Lower leg skin (tissue), 4 donors: ENCODE data around the gene CRYL1. TPM values are rescaled to one million over a fixed set of nuclear protein-coding genes. Genes with fewer than 3 reads are reported as not detected.

Experiments
- DNase-seq, 2 donors: peaks; one replicate each; pipeline ENCODE4 v3.0.0-alpha.2; 2019; ENCODE audit warnings: low spot score in 2 of 2
- H3K4me3 ChIP-seq: fragments of 200-600 bp; sonication (generic); 2 replicates; pipeline ENCODE4 v1.5.1; 2017; ENCODE audit warnings: mild to moderate bottlenecking, low read depth; ENCODE audit not compliant: poor library complexity, severe bottlenecking
- POLR2A ChIP-seq, 2 donors: fragments of 450-650 bp; IDR thresholded peaks; one replicate each; pipeline ENCODE4 v1.6.1; 2016 to 2017; ENCODE audit warnings: antibody characterized with exemption in 2 of 2, mild to moderate bottlenecking in 1 of 2, moderate library complexity in 1 of 2
- WGBS, 2 donors: methylation state at CpG; one replicate each; pipeline ENCODE4 v1.1.5; 2018; 5-methylcytosine and 5-hydroxymethylcytosine counted together
- intact Hi-C: fragments of 100-400 bp; cut with DNase I; formaldehyde crosslinking; loops from one replicate; pipeline ENCODE4 v1.15.0; 2023; ENCODE audit warnings: low total_unique reads
- total RNA-seq, 4 donors: library from RNA; depleted of rRNA; stranded (reverse); fragments of >200 nt; gene quantifications; one replicate each; pipeline ENCODE4 v1.1.0, GENCODE V29; 2016
- TF ChIP-seq, protein P1 (sequence below), 3 donors: fragments of 450-650 bp; IDR thresholded peaks; one replicate each; pipeline ENCODE4 v1.5.1; 2016; ENCODE audit warnings: antibody characterized with exemption in 3 of 3, mild to moderate bottlenecking in 3 of 3, moderate library complexity in 2 of 3

CRYL1 gene
- total RNA-seq, 4 donors from 2014 or later = 10.3 to 21.4 (median 16.8) TPM

DNA sequence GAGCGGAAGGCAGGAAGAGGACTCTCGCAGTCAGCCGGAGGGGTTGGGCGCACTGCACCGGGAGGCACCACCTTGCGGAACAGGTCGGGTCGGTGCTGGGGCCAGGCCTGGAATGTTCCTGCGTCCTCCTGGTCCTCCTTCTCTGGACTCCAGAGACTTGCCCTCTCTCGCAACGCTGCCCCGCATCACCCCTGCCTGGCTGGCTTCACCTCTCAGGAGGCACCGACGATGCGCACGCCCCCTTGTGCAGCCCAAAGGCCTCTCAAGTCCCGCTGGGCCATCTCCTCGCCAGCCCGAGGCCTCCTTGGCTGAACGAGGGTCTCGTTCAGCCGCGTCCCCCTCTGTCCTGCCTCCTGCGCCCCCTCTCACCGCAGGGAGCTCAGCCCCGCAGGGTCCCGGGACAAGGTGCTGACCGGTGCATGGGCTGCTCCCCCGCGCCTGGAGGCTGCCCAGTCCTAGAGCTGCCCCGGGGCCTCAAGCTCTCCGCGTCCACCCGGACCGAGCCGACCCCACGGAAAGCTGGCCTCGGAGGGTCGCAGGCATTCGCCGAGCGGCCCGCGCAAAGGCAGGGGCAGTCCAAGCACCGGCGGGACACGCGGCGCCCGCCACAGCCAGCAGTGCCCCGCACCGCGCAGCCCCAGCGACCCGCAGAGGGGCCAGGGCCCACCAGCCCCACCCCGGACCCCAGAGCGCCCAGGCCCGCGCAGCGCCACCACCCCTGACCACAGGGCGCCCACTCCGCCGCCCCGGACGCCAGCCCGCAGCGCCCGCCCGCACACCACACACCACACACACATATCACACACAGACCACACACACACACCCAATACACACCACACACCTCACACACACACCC lies 133.8 kb downstream of the CRYL1 start:
- intact Hi-C loops = no loop called here
- no peak overlapping the region for H3K4me3 ChIP-seq
- no peak for TF ChIP-seq POLR2A (IDR thresholded peaks at IDR 0.05)
- TF ChIP-seq, protein P1, sequence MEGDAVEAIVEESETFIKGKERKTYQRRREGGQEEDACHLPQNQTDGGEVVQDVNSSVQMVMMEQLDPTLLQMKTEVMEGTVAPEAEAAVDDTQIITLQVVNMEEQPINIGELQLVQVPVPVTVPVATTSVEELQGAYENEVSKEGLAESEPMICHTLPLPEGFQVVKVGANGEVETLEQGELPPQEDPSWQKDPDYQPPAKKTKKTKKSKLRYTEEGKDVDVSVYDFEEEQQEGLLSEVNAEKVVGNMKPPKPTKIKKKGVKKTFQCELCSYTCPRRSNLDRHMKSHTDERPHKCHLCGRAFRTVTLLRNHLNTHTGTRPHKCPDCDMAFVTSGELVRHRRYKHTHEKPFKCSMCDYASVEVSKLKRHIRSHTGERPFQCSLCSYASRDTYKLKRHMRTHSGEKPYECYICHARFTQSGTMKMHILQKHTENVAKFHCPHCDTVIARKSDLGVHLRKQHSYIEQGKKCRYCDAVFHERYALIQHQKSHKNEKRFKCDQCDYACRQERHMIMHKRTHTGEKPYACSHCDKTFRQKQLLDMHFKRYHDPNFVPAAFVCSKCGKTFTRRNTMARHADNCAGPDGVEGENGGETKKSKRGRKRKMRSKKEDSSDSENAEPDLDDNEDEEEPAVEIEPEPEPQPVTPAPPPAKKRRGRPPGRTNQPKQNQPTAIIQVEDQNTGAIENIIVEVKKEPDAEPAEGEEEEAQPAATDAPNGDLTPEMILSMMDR (IDR thresholded peaks at IDR 0.05) = no peak
- WGBS, 2 donors = 82 to 90% methylated on average over 51 to 56 of the region's 69 CpGs
- peak in 1 of 2 donors; percentile 86 for DNase-seq

DNA sequence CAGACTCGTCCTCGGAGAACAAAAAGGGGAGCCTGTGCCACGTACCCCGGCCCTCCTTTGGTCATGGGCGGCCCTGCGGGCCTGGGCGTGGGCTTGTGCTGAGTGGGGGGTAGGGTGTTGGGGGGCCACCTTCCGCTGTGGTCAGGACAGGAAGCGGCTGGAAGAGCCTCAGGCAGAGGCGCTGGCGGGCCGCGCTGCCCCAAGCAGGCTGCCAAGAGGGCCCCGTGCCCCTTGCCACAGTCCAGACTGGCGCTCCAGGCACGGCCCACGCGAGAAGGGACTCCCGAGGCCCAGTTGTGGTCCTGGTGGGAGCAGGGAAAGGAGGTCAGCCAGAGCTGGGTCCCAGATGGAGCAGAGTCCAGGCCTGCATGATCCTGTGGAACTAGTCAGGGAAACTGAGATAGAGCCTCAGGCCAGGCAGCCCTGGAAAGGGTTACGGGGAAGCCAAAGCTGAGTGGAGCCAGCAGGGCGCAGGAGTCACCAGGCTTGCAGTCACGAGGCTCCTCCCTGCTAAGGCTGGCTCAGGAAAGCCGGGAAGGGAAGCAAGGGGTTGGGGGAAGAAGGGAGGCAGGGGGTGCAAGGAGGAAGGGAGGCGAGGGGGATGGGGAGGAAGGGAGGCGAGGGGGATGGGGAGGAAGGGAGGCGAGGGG lies 135.0 kb downstream of the CRYL1 start:
- TF ChIP-seq, protein P1 (IDR thresholded peaks at IDR 0.05) = no peak
- 71 to 81% methylated on average over 14 to 21 of the region's 26 CpGs for WGBS, 2 donors
- intact Hi-C loops = no loop called here
- no peak overlapping the region for H3K4me3 ChIP-seq
- peak in 1 of 2 donors; percentile 77 for DNase-seq

DNA sequence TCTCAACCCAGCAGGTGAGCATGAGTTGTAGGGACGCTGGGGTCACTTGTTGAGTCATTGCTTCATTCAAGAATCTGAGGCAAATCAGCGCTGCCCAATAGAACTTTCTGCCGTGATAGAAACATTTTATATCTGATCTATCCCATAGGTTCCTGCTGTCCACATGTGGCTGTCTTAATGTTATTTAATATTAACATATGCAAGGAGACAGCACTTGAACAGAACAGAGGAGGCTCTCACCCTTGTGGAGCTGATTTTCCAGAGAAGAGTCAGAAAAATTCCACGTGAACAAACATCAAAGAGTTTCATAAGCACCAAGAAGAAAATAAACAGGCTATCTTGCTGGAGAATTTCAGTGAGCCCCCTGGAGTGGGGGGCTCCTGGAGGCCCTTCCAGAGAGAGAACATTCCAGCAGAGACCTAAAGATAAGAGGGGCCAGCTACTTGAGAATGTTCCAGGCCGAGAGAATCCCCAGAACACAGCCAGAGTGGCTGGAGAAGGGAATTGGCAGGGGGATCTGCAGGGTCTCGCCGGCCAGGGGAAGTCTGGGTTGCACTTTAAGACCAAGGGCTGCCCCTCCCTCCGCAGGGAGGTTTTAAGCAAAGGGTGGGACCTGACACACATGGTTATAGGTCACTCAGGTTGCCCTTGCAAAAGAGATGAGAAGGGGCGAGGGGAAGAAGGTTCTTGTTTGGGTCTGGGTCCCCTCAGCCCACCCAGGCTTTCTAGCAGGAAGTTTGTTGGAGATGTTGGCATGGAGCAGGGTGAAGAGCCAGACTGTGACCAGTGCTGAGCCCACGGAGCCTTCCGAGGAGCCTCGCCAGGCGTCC lies 135.7 kb downstream of the CRYL1 start:
- no peak overlapping the region for H3K4me3 ChIP-seq
- WGBS, 2 donors = 83 to 94% methylated on average over 13 of the region's 13 CpGs
- TF ChIP-seq, protein P1 (IDR thresholded peaks at IDR 0.05) = no peak
- TF ChIP-seq POLR2A (IDR thresholded peaks at IDR 0.05) = no peak
- DNase-seq = no peak
- intact Hi-C loops = no loop called here

GRCh38 chr13:20388184-20388583 lies 137.5 kb downstream of the CRYL1 start:
- peak in 1 of 2 donors; percentile 69 for DNase-seq
- intact Hi-C loops = no loop called here
- 84 to 88% methylated on average over 2 of the region's 2 CpGs for WGBS, 2 donors
- TF ChIP-seq, protein P1 (IDR thresholded peaks at IDR 0.05) = no peak
- TF ChIP-seq POLR2A (IDR thresholded peaks at IDR 0.05) = no peak
- H3K4me3 ChIP-seq = no peak overlapping the region

GRCh38 chr13:20387441-20387971 lies 138.2 kb downstream of the CRYL1 start:
- intact Hi-C loops = no loop called here
- DNase-seq = peak; percentile 36 to 81
- H3K4me3 ChIP-seq = no peak overlapping the region
- 38 to 40% methylated on average over 8 of the region's 8 CpGs for WGBS, 2 donors
- TF ChIP-seq POLR2A (IDR thresholded peaks at IDR 0.05) = no peak
- TF ChIP-seq, protein P1 (IDR thresholded peaks at IDR 0.05) = no peak
